Subcutaneous adipose tissue (tissue), 4 donors: ENCODE data around the gene PIK3C2G. TPM values are rescaled to one million over a fixed set of nuclear protein-coding genes. Genes with fewer than 3 reads are reported as not detected.

Experiments
- CTCF ChIP-seq: fragments of 450-650 bp; IDR thresholded peaks from one replicate; pipeline ENCODE4 v1.5.1; 2016; ENCODE audit warnings: low read depth, mild to moderate bottlenecking, control low read depth, antibody characterized with exemption, moderate library complexity
- total RNA-seq, 4 donors: library from RNA; depleted of rRNA; stranded (reverse); fragments of >200 nt; gene quantifications; one replicate each; pipeline ENCODE4 v1.1.0, GENCODE V29; 2016

Gene PIK3C2G
- total RNA-seq, 4 donors from 2014 or later: 0.19 to 0.22 TPM; not detected in 2

- no peak for TF ChIP-seq CTCF
Observed at GRCh38 chr12:18411453-18411852, 150.1 kb downstream of the PIK3C2G start.

- TF ChIP-seq CTCF: no peak
Observed at GRCh38 chr12:18414671-18415070, 153.4 kb downstream of the PIK3C2G start.

GRCh38 chr12:18415227-18415626 lies 153.9 kb downstream of the PIK3C2G start:
- no peak for TF ChIP-seq CTCF

GRCh38 chr12:18416412-18416811 lies 155.1 kb downstream of the PIK3C2G start:
- no peak for TF ChIP-seq CTCF

GRCh38 chr12:18419311-18419710 lies 158.0 kb downstream of the PIK3C2G start:
- no peak for TF ChIP-seq CTCF

GRCh38 chr12:18421867-18422266 lies 160.5 kb downstream of the PIK3C2G start:
- TF ChIP-seq CTCF: no peak

- no peak for TF ChIP-seq CTCF
Observed at GRCh38 chr12:18422871-18423270, 161.6 kb downstream of the PIK3C2G start.
